ENCODE results near the gene KRT3.

GRCh38 chr12:52838609-52839435, 42.9 kb upstream of the KRT3 start:
- TF ChIP-seq BACH1 (IDR thresholded peaks at IDR 0.05; ENCODE audit: borderline replicate concordance) (no peak), POLR2A (IDR thresholded peaks at IDR 0.05; ENCODE audit: low read depth, low read length) (no peak), BHLHE40 (IDR thresholded peaks at IDR 0.05; ENCODE audit: borderline replicate concordance in 1 of 2, low read depth in 2 of 2, low read length in 1 of 2) (no peak), JUND (IDR thresholded peaks at IDR 0.05; ENCODE audit: low read depth, low read length) (no peak)

All from GM12878 (cell line).